ENCODE results near the gene ERMAP.

DNA sequence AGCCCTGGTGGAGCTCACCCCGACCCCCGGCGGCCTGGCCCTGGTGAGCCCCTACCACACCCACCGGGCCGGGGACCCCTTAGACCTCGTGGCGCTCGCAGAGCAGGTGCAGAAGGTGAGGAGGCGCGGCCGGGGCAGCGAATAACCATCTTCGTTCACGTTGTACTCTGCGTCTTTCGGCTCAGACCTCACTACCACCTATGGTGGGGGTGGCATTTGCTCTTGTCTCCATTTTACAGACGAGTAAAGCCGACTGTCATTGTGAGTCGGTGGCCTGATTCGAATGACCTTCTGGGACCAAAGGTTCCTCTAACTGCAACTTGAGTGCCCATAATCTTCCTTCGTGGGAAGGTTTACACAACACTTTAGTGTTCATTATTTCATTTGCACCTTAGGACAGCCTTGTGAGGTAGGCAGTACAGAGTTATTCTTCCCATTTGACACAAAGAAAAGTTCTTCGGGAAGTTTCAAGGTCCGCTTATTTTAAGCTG is 49.4 kb upstream of the ERMAP start:
- TF ChIP-seq ZNF274 (IDR thresholded peaks at IDR 0.05; ENCODE audit: insufficient read depth, insufficient read length) (no peak), TCF12 (IDR thresholded peaks at IDR 0.05; ENCODE audit: low read depth, low read length) (no peak), BRCA1 (IDR thresholded peaks at IDR 0.05; ENCODE audit: low read depth, low read length) (no peak), DPF2 (IDR thresholded peaks at IDR 0.05) (0 out of 2 replicates have a peak, but pooled peaks have one; percentile 23), RBBP5 (conservative IDR thresholded peaks at IDR 0.05) (no peak)
- TF ChIP-seq, protein P1, sequence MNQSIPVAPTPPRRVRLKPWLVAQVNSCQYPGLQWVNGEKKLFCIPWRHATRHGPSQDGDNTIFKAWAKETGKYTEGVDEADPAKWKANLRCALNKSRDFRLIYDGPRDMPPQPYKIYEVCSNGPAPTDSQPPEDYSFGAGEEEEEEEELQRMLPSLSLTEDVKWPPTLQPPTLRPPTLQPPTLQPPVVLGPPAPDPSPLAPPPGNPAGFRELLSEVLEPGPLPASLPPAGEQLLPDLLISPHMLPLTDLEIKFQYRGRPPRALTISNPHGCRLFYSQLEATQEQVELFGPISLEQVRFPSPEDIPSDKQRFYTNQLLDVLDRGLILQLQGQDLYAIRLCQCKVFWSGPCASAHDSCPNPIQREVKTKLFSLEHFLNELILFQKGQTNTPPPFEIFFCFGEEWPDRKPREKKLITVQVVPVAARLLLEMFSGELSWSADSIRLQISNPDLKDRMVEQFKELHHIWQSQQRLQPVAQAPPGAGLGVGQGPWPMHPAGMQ (IDR thresholded peaks at IDR 0.05; ENCODE audit: borderline replicate concordance), result no peak
- TF ChIP-seq, protein P2, sequence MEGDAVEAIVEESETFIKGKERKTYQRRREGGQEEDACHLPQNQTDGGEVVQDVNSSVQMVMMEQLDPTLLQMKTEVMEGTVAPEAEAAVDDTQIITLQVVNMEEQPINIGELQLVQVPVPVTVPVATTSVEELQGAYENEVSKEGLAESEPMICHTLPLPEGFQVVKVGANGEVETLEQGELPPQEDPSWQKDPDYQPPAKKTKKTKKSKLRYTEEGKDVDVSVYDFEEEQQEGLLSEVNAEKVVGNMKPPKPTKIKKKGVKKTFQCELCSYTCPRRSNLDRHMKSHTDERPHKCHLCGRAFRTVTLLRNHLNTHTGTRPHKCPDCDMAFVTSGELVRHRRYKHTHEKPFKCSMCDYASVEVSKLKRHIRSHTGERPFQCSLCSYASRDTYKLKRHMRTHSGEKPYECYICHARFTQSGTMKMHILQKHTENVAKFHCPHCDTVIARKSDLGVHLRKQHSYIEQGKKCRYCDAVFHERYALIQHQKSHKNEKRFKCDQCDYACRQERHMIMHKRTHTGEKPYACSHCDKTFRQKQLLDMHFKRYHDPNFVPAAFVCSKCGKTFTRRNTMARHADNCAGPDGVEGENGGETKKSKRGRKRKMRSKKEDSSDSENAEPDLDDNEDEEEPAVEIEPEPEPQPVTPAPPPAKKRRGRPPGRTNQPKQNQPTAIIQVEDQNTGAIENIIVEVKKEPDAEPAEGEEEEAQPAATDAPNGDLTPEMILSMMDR (IDR thresholded peaks at IDR 0.05 in 2 of 3, conservative IDR thresholded peaks at IDR 0.05 in 1 of 3; ENCODE audit: control insufficient read depth in 2 of 3, extremely low read depth in 1 of 3, insufficient read depth in 1 of 3, low read depth in 3 of 3, low read length in 3 of 3), result no peak
